Adrenal gland (tissue), 5 donors: ENCODE measurements around the gene PPT1.

Source experiments
- POLR2A ChIP-seq, 2 donors: fragments of 450-650 bp; IDR thresholded peaks; one replicate each; pipeline ENCODE4 v1.6.1; 2017; ENCODE audit warnings: antibody characterized with exemption in 2 of 2, mild to moderate bottlenecking in 2 of 2, moderate library complexity in 1 of 2
- TF ChIP-seq, protein P1 (sequence below), 6 experiments: fragments of 450-650 bp in 4 of 6; fragments of 200-600 bp in 2 of 6; sonication (generic) in 1 of 6; IDR thresholded peaks; 1 replicate in 5 of 6; 2 replicates in 1 of 6; pipeline versions ENCODE4 v1.5.1 to v1.8.0; 2016 to 2021; ENCODE audit warnings: antibody characterized with exemption in 6 of 6, mild to moderate bottlenecking in 2 of 6, moderate library complexity in 1 of 6
- donor health status: DM: no; HTN: no; CAD: no.

DNA sequence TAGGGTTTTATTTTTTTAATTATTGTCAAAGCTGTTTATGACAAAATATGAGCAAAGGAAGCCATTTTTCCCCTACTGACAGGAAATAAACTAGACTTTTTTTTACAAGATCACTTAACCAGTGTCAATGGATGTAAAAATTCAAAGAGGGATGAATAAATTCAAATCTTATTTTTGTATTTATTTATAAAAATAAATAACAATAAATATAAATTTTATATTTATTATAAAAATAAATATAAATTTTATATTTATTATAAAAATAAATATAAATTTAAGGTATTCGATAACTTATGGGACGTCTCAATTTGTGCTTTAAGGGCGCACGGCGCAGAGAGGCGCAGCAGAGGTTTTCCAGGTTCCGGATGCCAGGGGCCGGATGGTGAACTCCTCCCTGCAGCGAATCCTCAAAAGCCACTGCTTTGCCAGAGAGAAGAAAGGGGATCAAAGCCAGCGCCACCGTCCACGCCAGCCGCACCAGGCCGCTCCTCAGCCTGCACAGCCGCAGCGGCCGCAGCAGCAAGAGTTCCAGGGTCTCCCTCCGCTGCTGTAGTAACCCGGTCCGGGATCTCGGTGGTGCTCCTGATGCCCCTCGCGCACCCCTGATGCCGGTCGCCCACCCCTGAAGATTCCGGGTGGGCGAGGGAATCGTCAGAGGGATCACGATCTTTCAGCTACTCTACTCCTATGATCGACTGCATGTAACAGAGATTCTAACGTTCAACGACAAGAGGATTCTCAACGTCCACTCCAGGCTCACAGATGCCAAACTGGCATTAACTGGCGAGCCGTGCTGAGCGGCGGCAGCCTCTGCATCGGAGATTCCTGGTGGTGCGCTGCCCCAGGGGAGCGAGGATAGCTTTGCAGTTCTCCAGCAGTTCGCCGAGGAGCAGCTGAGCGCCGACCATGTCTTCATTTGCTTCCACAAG lies 35.6 kb upstream of the PPT1 start:
- no peak for TF ChIP-seq POLR2A (IDR thresholded peaks at IDR 0.05)
- TF ChIP-seq, protein P1, sequence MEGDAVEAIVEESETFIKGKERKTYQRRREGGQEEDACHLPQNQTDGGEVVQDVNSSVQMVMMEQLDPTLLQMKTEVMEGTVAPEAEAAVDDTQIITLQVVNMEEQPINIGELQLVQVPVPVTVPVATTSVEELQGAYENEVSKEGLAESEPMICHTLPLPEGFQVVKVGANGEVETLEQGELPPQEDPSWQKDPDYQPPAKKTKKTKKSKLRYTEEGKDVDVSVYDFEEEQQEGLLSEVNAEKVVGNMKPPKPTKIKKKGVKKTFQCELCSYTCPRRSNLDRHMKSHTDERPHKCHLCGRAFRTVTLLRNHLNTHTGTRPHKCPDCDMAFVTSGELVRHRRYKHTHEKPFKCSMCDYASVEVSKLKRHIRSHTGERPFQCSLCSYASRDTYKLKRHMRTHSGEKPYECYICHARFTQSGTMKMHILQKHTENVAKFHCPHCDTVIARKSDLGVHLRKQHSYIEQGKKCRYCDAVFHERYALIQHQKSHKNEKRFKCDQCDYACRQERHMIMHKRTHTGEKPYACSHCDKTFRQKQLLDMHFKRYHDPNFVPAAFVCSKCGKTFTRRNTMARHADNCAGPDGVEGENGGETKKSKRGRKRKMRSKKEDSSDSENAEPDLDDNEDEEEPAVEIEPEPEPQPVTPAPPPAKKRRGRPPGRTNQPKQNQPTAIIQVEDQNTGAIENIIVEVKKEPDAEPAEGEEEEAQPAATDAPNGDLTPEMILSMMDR (IDR thresholded peaks at IDR 0.05): no peak
